A673 (cell line): ENCODE data around the gene AGPAT3. TPM values are rescaled to one million over a fixed set of nuclear protein-coding genes. Genes with fewer than 3 reads are reported as not detected.

ENCODE experiments used
- BruUV-seq: library from RNA; stranded (reverse); fragments of 400-500 nt; replicated peaks from 2 replicates; lab custom pipeline; 2021; lab: Mats Ljungman, UMichigan
- CTCF ChIA-PET: fragments of 300-600 bp; sonication (Branson Sonifier 250); formaldehyde crosslinking; loops from one replicate; lab custom pipeline; 2022; ENCODE audit warnings: antibody characterized with exemption; lab: Charles Lee
- POLR2A ChIA-PET: fragments of 300-600 bp; sonication (Branson Sonifier 250); formaldehyde crosslinking; loops from one replicate; lab custom pipeline; 2022; ENCODE audit warnings: antibody characterized with exemption; ENCODE audit not compliant: low non-redundant PET; lab: Charles Lee
- DNase-seq: peaks from one replicate; pipeline ENCODE4 v3.0.0-alpha.2; 2015; ENCODE audit warnings: low spot score
- H3K27ac ChIP-seq: fragments of 200-600 bp; sonication (generic); 2 replicates; pipeline ENCODE4 v1.5.1; 2016; ENCODE audit warnings: mixed run types, low read depth, mild to moderate bottlenecking, mixed read lengths, antibody characterized with exemption, low read length; ENCODE audit not compliant: poor library complexity, severe bottlenecking
- H3K27me3 ChIP-seq: fragments of 200-600 bp; sonication (generic); replicated peaks from 2 replicates; pipeline ENCODE4 v1.6.1; 2017; ENCODE audit warnings: mixed run types, low read depth, mild to moderate bottlenecking, mixed read lengths, antibody characterized with exemption, low read length; ENCODE audit not compliant: insufficient read depth, poor library complexity
- H3K36me3 ChIP-seq: fragments of 200-600 bp; sonication (generic); 2 replicates; pipeline ENCODE4 v1.6.1; 2016; ENCODE audit warnings: mixed run types, mild to moderate bottlenecking, mixed read lengths, antibody characterized with exemption, low read length; ENCODE audit not compliant: insufficient read depth, poor library complexity, severe bottlenecking
- H3K4me1 ChIP-seq: fragments of 200-600 bp; sonication (generic); 2 replicates; pipeline ENCODE4 v1.6.1; 2017; ENCODE audit warnings: mixed run types, mild to moderate bottlenecking, mixed read lengths, antibody characterized with exemption, low read length; ENCODE audit not compliant: insufficient read depth, poor library complexity, severe bottlenecking
- H3K4me3 ChIP-seq: fragments of 200-600 bp; sonication (generic); 2 replicates; pipeline ENCODE4 v1.5.1; 2016; ENCODE audit warnings: low read depth, mixed run types, mild to moderate bottlenecking, mixed read lengths, low read length; ENCODE audit not compliant: poor library complexity, severe bottlenecking
- H3K9me3 ChIP-seq: fragments of 200-600 bp; sonication (generic); 2 replicates; pipeline ENCODE4 v1.6.1; 2016; ENCODE audit warnings: mixed run types, low read depth, mild to moderate bottlenecking, mixed read lengths, antibody characterized with exemption, low read length; ENCODE audit not compliant: poor library complexity, severe bottlenecking
- CTCF ChIP-seq: fragments of 300-800, 200-600 bp; sonication (generic); conservative IDR thresholded peaks from 2 replicates; pipeline ENCODE4 v1.5.1; 2017; ENCODE audit warnings: low read depth, mild to moderate bottlenecking, antibody characterized with exemption, low read length, moderate library complexity, mixed read lengths
- EZH2 ChIP-seq: fragments of 200-600 bp; sonication (generic); IDR thresholded peaks from 2 replicates; pipeline ENCODE4 v1.6.1; 2017; ENCODE audit warnings: borderline replicate concordance, low read depth, mild to moderate bottlenecking, mixed read lengths, antibody characterized with exemption, low read length; ENCODE audit not compliant: poor library complexity, severe bottlenecking
- intact Hi-C: fragments of 100-400 bp; cut with micrococcal nuclease; formaldehyde crosslinking; loops from one replicate; pipeline ENCODE4 v1.10.0; 2022; ENCODE audit not compliant: unreplicated experiment
- total RNA-seq: library from RNA; stranded (reverse); gene quantifications from 2 replicates; pipeline ENCODE4 v1.2.3, GENCODE V29; 2021

The AGPAT3 gene
- total RNA-seq, 1 experiment from 2014 or later = 69.6 TPM

GRCh38 chr21:43979654-43980053, 114.6 kb downstream of the AGPAT3 start:
- ChIA-PET POLR2A (no interaction called here), CTCF (no interaction called here)
- Histone ChIP-seq H3K4me3 (no peak overlapping the region), H3K4me1 (no peaks in the 10 kb centered on the region), H3K36me3 (peaks cover 26% of the 10 kb centered on the region), H3K27ac (no peak overlapping the region), H3K9me3 (no peaks in the 10 kb centered on the region), H3K27me3 (no peaks in the 10 kb centered on the region)
- no peak for DNase-seq
- intact Hi-C loops = no loop called here
- BruUV-seq = no TSS peak
- no peak for TF ChIP-seq EZH2
- TF ChIP-seq CTCF = no peak

- Histone ChIP-seq H3K4me1 (no peaks in the 10 kb centered on the region), H3K4me3 (no peak overlapping the region), H3K9me3 (no peaks in the 10 kb centered on the region), H3K36me3 (peaks cover 26% of the 10 kb centered on the region), H3K27ac (no peak overlapping the region), H3K27me3 (no peaks in the 10 kb centered on the region)
- no peak for DNase-seq
- intact Hi-C loops = no loop called here
- BruUV-seq = no TSS peak
- no peak for TF ChIP-seq CTCF
- no peak for TF ChIP-seq EZH2
- ChIA-PET POLR2A (no interaction called here), CTCF (no interaction called here)
Observed at GRCh38 chr21:43981151-43981870, 116.3 kb downstream of the AGPAT3 start.

GRCh38 chr21:43981871-43982210, 116.8 kb downstream of the AGPAT3 start:
- Histone ChIP-seq H3K9me3 (no peaks in the 10 kb centered on the region), H3K4me1 (no peaks in the 10 kb centered on the region), H3K4me3 (no peak overlapping the region), H3K27me3 (no peaks in the 10 kb centered on the region), H3K27ac (no peak overlapping the region), H3K36me3 (peaks cover 26% of the 10 kb centered on the region)
- BruUV-seq = no TSS peak
- ChIA-PET CTCF (no interaction called here), POLR2A (no interaction called here)
- intact Hi-C loops = no loop called here
- no peak for TF ChIP-seq EZH2
- TF ChIP-seq CTCF = no peak
- DNase-seq = no peak
